ENCODE results near the gene RPS6KC1.

Gene RPS6KC1

GRCh38 chr1:213075725-213076124 lies 24.7 kb downstream of the RPS6KC1 start:
- TF ChIP-seq CTCF (conservative IDR thresholded peaks at IDR 0.05) = no peak
- H3K27ac ChIP-seq = no peak overlapping the region

GRCh38 chr1:213082420-213083111 lies 31.5 kb downstream of the RPS6KC1 start:
- TF ChIP-seq CTCF (conservative IDR thresholded peaks at IDR 0.05) = no peak
- H3K27ac ChIP-seq = no peak overlapping the region

- H3K27ac ChIP-seq = no peak overlapping the region
- TF ChIP-seq CTCF (conservative IDR thresholded peaks at IDR 0.05) = no peak
Observed at GRCh38 chr1:213083112-213083445, 32.0 kb downstream of the RPS6KC1 start.

GRCh38 chr1:213087911-213088310 lies 36.9 kb downstream of the RPS6KC1 start:
- H3K27ac ChIP-seq = no peak overlapping the region
- no peak for TF ChIP-seq CTCF (conservative IDR thresholded peaks at IDR 0.05)

GRCh38 chr1:213089924-213090677 lies 39.1 kb downstream of the RPS6KC1 start:
- H3K27ac ChIP-seq = no peak overlapping the region
- no peak for TF ChIP-seq CTCF (conservative IDR thresholded peaks at IDR 0.05)

- peak overlapping the region; percentile 51 for H3K27ac ChIP-seq
- no peak for TF ChIP-seq CTCF (conservative IDR thresholded peaks at IDR 0.05)
Observed at GRCh38 chr1:213094446-213094845, 43.4 kb downstream of the RPS6KC1 start.

GRCh38 chr1:213095467-213095866 lies 44.4 kb downstream of the RPS6KC1 start:
- no peak for TF ChIP-seq CTCF (conservative IDR thresholded peaks at IDR 0.05)
- H3K27ac ChIP-seq = peak overlapping the region; percentile 51; the same call in 1 of the 2 replicates
